GM04503 (cell line): ENCODE results near the gene MYO3A.

ENCODE experiments used
- DNase-seq: peaks from one replicate; pipeline ENCODE4 v3.0.0-alpha.2; 2012; ENCODE audit warnings: low read depth

The MYO3A gene, protein sequence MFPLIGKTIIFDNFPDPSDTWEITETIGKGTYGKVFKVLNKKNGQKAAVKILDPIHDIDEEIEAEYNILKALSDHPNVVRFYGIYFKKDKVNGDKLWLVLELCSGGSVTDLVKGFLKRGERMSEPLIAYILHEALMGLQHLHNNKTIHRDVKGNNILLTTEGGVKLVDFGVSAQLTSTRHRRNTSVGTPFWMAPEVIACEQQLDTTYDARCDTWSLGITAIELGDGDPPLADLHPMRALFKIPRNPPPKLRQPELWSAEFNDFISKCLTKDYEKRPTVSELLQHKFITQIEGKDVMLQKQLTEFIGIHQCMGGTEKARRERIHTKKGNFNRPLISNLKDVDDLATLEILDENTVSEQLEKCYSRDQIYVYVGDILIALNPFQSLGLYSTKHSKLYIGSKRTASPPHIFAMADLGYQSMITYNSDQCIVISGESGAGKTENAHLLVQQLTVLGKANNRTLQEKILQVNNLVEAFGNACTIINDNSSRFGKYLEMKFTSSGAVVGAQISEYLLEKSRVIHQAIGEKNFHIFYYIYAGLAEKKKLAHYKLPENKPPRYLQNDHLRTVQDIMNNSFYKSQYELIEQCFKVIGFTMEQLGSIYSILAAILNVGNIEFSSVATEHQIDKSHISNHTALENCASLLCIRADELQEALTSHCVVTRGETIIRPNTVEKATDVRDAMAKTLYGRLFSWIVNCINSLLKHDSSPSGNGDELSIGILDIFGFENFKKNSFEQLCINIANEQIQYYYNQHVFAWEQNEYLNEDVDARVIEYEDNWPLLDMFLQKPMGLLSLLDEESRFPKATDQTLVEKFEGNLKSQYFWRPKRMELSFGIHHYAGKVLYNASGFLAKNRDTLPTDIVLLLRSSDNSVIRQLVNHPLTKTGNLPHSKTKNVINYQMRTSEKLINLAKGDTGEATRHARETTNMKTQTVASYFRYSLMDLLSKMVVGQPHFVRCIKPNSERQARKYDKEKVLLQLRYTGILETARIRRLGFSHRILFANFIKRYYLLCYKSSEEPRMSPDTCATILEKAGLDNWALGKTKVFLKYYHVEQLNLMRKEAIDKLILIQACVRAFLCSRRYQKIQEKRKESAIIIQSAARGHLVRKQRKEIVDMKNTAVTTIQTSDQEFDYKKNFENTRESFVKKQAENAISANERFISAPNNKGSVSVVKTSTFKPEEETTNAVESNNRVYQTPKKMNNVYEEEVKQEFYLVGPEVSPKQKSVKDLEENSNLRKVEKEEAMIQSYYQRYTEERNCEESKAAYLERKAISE (N-terminal part only)

DNA sequence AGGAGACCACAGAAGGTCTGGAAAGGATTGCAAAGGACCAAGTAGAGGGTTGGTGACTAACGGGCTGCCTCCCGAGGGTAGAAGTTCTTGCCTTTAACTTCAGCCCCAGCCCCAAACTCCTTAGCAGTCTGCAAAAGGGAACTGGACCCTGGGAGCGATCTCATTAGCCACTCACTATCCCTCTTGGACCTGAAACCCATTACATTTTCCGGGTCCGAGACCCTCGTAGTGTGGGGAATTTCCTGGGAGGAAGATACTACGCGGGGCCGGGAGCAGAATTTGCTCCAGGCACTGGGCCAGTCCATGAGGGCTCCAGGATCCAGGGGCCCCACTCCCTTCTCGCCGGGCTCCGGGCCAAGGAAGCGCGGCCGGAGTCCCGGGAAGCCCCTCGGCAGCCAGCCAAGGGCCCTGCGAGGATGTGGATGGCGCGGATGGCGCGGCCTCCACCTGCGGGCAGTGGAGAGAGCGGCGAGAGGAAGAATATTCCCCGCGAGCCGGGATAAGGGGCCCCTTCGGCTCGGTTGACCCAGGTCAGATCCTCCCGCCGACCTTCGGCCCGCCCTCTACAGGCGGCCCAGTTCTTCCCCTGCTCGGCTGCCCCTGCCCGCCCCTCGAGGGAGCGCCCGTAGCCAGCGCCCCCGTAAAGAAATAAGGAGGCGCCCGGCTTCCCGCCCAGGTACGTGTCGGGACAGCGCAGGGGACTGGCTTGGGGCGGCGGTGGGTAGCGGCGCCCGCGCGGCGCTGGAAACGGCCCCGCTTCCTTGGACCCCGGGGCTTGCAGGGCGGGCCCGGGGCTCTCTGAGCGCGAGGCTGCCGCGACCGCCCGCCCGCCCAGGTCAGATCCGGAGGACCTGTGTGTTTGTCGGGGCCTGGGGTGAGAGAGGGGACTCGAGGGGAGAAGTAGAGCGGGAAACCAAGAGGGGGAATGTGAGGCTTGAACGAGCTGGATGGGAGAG is at the start of gene MYO3A:
TSS of gene MYO3A (plus strand) at position 577 of the 956 bp plus-strand sequence. CDS start 17,882 bp downstream, outside the sequence.
- no peak for DNase-seq

DNA sequence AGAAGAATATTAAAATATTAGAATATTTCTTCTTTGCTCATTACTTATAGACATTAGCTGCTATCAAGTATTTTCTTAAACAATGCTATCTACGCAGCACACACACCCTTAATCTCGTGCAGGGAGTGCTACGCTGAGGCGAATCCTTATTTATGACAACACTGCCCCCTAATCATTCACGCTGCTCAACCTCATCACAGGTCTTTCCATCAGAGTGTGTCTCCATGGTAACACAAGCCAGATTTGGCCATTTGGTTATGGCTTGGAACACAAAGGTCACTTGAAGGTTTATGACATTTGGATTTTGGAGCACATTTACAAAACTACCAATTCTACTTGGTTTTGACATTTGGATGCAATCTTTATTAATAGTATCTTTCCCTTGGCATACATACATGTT is 45.4 kb upstream of the MYO3A start:
- no peak for DNase-seq

DNA sequence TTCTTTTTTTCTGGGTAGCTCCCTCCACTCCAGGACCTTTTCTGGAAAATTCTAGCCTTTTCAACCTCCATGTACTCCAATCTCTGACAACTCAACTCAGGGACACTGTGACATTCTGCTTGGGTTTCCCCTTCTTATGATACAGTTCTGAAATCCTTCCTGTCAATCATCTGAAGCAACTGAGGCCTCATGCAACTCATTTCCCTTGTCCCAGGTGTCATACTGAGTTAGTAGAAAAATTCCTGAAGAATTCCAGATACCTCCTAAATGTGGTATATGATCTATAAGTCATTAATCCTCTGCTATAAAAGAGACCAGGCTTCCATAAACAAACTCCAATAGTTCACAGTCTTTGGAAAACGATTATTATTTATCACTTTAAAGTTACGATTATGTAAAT is 43.0 kb upstream of the MYO3A start:
- DNase-seq, result no peak

DNA sequence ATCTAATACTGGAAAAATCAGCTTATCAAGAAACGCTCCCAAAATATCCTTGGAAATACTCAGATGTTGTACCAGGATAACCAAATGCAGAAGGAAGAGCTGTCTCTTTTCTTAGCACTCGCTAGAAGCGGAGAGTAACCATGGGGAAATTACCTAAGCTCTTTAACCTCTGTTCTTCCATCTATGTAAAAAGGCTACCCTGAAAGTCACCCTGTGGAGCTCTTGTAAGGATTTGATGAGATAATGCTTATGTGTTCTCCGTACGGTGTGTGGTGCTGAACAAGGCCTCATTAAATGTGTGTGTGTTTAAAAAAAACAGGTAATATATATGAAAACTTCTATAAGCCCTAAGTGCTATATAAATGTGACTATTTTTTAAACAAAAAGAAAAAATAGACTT is 38.2 kb upstream of the MYO3A start:
- DNase-seq, result no peak

DNA sequence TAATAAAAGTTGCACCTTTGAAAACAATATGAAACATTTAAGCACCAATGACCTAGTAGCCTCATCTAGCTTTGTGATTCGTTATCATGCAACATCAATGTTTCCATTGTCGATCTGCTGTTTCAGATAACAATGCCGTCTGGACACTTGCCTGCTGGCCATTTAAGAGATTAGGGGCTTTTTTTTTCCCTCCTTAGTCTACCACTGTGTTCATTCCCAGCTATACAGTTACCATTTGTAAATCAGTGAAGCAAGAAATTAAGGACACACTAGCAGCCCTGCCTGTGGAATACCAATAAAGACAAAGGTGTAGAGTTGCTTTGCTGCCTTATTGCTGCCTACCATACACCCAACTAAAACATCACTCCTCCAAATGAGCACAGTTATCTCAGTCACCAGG is 37.6 kb upstream of the MYO3A start:
- DNase-seq, result no peak

DNA sequence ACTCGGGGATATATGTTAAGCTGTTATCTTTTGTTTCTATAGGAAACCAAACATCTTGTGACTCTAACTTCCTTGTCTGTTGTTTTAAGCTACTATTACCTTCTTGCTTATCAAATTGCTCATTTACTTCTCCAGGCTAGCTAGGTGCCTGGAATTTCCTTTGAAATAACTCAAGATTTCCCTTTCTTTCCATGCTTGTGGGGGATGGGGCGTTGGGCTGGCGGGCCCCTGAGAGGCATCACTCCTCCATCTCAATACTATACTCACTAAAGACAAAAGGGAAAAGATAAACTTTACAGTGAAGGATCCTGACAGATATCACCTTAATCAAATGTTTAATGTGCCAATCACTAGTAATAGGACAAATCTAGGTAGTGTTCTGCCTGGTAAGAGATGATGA is 34.7 kb upstream of the MYO3A start:
- DNase-seq, result no peak

DNA sequence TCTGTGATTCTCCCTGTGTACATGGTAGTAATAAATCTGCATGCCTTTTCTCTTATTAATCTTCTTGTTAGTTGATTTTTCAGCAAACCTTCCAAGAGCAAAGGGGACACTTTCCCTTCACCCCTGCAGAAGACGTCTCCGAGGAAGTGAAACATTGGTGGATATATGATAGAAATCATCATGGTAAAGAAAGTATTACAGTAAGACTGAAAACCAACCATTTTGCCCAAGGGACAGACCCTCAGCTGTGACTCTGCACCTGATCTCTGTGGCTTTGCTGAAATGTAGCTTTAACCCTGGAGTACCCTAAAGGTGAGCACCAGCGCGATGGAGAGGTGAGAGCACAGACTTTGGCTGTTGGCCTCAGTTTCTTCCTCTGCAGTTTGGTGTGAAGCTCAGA is 32.8 kb upstream of the MYO3A start:
- DNase-seq, result no peak

DNA sequence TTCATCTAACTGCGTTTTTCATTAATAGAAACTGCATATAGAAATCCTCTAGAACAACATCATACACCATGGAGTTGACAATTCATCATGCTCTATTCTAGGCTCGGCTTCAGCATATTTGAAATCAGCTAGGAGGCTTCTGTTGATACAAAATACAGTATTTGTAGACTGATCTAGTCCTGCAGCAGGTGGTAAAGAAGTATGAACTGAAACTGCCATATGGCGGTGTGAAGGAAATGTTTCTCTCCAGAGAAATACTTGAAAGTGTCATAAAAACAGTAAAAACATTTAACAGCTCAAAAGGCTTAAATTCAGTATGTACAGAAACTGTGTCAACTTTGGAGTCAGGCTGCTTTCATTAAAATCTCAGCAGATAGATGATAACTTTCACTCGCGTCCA is 32.0 kb upstream of the MYO3A start:
- DNase-seq, result no peak

DNA sequence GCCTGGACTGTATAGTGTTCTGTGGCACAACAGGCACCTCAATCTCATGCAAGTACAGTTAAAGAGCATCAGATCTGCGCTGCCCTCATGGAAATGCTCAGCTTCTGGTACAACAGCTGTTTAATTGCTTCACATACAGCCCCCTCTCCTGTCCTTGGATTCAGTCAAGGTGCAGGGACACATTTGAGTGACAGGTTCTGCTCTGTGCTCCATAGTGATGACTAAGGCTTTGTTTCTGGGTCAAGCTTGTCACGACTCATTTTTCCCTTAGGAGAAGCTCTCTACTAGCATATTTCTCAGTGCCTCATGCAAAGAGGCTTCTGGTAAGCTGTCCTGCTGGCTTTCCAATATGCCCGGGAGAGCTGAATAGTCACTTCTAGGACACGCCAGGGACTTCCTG is 26.8 kb upstream of the MYO3A start:
- no peak for DNase-seq

DNA sequence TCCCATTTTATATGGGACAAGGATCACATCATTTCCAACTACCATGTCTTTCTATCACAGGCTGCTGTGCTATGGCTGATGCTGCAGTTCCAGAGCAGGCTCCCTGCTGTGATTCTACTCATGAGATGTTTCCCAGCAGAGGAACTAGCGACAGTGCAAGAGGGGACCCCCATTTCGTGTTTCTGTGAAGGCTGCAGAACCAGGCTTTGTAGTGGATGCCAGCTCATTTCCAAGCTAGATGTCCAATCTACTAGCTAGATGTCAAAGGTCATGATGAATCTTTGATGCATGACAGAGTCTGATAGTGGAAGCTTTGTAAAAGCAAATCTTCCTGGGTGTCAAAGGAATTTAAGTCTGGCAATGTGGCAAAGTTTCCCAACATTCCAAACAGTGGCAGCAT is 21.2 kb upstream of the MYO3A start:
- no peak for DNase-seq

DNA sequence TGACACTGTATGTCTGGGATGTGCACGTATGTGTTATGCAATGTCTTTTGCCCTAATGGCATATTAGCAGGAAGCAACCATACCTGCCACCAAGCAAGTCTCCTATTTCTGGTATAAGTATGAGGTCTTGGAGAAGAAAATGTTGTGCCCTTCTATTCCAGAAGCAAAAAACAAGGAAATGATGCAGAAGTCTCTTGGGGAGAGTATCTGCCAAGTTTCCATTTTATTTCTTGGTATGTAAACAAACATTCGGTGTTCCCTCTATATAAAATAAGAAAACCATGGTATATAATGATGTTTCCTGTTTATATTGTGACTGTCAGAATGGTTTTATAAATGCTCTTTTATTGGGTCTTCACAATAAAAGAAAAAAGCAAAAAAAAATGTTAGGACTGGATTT is 19.3 kb upstream of the MYO3A start:
- DNase-seq, result no peak

DNA sequence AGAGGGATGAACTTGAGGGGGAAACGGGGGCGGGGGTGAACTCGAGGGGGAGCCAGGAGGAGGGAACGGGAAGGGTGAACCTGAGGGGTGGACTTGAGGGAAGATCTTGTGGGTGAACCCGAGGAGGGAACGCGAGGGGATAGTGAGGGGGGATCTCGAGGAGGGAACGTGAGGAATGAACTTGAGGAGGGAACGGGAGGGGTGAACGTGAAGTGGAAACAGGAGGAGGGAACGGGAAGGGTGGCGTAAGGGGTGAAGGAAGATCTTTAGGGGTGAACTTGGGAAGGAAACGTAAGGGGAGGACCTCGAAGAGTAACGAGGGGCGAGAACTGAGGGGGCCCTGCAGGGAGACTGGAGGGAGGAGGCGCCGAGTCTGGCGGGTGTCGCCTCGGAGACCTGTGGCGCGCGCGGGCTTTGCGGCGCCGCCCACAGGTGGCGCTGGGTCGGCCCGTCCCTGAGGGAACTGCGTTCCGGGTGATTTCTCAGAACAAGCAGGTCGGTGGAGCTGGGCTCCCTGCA is 651 bp downstream of the MYO3A start:
- DNase-seq, result no peak

DNA sequence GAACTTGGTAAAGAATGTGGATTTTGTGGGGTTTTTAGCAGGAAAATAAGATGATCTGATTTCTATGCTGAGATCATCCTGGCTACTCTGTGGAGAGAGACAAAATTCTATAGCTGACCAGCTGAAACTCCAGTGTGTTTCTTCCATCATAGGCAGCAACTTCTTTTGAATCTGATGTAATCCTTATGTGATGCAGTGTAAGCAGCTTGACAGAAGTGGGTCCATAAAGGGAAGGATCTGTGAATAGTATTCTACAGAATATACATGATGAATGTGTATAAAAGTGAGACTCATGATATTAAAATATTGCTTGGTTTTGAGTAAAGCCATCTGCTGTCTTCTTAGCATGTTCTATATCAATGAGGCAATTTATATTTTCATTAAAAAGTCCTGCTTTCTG is 4.4 kb downstream of the MYO3A start:
- DNase-seq, result no peak

DNA sequence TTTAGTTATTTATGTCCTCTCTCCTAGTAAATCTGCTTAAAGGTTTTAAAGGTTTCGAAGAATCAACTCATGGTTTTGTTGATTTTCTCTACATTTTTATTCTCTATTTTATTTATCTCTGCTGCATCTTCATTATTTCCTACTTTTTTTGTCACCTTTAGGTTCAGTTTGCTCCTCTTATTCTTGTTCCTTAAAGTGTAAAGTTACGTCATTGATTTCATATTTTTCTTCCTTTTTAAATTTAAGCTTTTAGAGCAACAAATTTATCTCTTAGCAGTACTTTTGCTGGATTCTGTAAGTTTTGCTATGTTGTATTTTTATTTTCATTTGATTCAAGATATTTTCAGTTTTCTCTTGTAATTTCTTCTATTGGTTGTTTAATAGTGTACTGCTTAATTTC is 10.7 kb downstream of the MYO3A start:
- DNase-seq, result no peak

DNA sequence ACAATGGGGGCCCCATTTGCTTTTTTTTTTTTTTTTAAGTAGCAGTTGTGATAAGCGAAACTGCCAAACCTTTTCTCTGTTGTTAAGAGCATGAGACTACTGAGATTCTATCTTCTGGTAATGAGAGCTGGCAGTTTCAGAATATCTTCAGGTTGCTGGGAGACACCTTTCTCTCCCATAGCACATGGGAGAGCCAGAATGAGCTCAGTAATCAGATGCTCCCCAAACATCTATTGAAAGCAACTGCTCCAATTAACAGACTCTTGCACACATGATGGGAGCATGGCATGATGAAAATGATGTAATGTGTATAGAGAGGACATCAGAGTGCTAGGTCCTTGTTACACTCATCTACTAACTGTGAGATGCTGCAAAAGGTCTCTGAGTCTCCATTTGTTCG is 18.8 kb downstream of the MYO3A start:
- DNase-seq, result no peak

DNA sequence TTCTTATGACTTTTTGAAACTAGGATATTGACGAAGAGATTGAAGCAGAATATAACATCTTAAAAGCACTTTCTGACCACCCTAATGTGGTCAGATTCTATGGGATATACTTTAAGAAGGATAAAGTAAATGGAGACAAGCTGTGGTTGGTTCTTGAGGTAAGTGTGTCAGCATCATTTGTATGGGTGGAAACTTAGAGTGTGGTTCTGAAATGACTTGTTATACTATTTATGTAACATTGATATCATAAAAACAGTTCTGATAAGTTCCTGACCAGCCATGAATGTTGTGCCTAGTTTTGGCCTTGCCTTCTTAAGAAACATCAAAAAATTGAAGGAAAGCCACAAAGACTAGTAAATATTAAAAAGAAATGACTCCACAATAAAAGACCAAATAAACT is 20.8 kb downstream of the MYO3A start:
- no peak for DNase-seq

DNA sequence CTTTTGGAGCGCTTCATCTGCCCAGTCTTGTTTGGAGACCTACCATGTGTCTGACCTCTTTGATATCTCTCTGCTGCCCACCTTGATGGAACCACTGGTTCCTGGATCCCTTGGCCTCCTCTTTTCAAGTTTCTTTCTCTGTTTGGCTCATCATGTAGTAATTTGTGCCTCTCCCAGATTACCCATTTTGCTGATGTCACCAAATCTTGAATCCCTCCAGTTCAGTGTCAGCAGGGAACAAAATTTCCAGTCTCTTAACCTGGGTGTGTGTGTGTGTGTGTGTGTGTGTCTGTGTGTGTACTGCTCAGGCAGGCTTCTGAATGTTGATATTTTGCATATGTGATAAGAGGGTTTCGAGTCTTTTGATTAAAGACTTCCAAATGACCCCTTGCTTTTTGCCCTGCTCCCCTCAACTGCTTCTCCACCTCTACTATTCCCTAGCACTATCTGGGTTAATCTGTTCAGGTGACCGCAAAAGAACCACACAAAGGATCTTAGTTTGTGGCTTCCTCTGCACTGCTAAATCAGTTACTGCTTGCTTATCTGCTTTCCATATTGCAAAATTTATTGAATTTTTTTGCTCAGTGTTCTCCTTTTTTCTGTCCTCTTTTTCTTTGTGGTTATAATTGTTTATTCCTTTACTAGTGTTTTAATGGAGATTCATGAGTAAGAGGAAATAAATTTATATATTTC is 25.7 kb downstream of the MYO3A start:
- DNase-seq, result no peak

DNA sequence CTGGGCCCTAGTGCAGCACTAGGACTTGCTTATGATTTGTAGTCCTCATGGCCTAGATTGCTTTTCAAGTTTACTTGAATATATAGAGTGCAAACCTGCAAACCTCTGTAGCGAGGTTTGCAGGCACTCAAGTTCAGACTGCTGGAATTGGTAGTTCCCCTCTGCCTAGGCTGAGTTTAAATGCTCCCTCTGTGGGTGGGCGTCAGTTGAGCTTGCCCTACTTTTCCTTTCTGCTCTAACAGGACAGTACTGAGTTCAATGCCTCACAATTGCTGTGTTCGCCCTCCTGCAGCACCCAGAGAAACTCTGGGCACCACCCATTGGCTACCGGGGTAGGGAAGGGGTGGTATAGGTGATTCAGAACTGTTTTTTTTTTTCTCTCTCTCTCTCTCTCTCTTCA is 31.6 kb downstream of the MYO3A start:
- no peak for DNase-seq

DNA sequence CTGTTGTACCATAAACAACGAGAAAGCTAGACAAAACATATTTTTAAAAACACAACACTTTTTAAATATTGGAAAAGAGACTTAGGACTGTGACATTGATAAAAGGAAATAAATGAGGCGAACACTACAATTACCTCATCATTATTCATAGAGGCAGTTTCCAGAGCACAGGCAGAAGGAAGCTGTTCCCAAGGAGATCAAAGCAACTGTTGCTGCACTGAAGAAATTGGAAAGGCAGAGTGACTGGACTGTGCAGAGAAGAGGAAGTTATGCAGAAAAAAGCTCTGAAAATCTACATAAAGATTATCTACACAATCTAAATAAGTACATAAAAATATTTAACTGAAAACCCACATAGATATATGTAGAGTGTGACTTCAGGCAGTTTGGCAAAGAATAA is 32.8 kb downstream of the MYO3A start:
- no peak for DNase-seq

DNA sequence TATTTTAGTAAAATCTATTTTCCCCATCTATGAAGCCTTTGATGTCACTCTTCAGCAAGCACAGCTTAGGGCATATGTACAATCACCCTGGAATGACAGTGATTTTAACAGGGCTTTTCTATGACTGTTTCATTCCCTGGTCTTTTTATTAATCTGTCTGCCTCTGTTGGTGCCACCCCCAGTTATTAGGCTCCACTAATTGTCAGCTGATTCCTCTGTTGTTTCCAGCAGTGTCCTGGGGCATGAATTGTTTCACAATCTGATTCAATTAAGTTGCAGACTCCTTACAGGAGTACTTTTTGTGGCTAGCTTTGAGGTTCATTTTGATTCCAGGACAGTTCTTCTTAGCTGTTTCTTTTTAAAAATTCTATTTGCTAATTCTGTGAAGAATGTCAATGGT is 38.6 kb downstream of the MYO3A start:
- no peak for DNase-seq
